SU-DHL-6 (cell line): Measurements from ENCODE around the gene GSDME.
A peak's percentile ranks its signal among the peaks of the same experiment; 100 is the strongest.

Experiments
- H2AFZ ChIP-seq: fragments of 200-600 bp; sonication (generic); 2 replicates; pipeline ENCODE4 v1.6.1; 2014; ENCODE audit warnings: low read depth, mild to moderate bottlenecking, moderate library complexity, mixed read lengths, antibody characterized with exemption, low read length; ENCODE audit not compliant: severe bottlenecking
- H3F3A ChIP-seq: fragments of 200-600 bp; shearing (Covaris generic); 2 replicates; pipeline ENCODE4 v1.6.0; 2016; ENCODE audit warnings: antibody characterized with exemption, mild to moderate bottlenecking; ENCODE audit not compliant: insufficient read depth
- H3K27ac ChIP-seq: fragments of 200-600 bp; sonication (generic); 2 replicates; pipeline ENCODE4 v1.5.1; 2016; ENCODE audit warnings: low read depth, mild to moderate bottlenecking, low read length, moderate library complexity, mixed read lengths
- H3K27me3 ChIP-seq: fragments of 200-600 bp; sonication (generic), shearing (Covaris generic); 2 replicates; pipeline ENCODE4 v1.6.0; 2014; ENCODE audit warnings: mild to moderate bottlenecking, low read length
- H3K36me3 ChIP-seq: fragments of 200-600 bp; sonication (generic); 2 replicates; pipeline ENCODE4 v1.6.1; 2014; ENCODE audit warnings: mild to moderate bottlenecking, low read length, mixed read lengths
- H3K4me2 ChIP-seq: fragments of 300-600, 200-600 bp; shearing (Covaris generic), sonication (generic); 2 replicates; pipeline ENCODE4 v1.6.0; 2014; ENCODE audit warnings: low read length, low read depth, mild to moderate bottlenecking; ENCODE audit not compliant: poor library complexity, severe bottlenecking
- H3K4me3 ChIP-seq: fragments of 200-600 bp; sonication (generic); 2 replicates; pipeline ENCODE4 v1.5.1; 2014; ENCODE audit warnings: antibody characterized with exemption, low read length, mild to moderate bottlenecking, mixed read lengths; ENCODE audit not compliant: insufficient read depth, poor library complexity, severe bottlenecking
- H3K79me2 ChIP-seq: fragments of 200-600 bp; sonication (generic); 2 replicates; pipeline ENCODE4 v1.6.1; 2014; ENCODE audit warnings: mild to moderate bottlenecking, low read length, moderate library complexity; ENCODE audit not compliant: insufficient read depth
- H3K9ac ChIP-seq: fragments of 200-600 bp; sonication (generic); 2 replicates; pipeline ENCODE4 v1.7.0; 2014; ENCODE audit warnings: mild to moderate bottlenecking, low read length
- H3K9me2 ChIP-seq: fragments of 200-600 bp; sonication (generic); replicated peaks from 2 replicates; pipeline ENCODE4 v1.6.1; 2014; ENCODE audit warnings: low read length; ENCODE audit not compliant: insufficient read depth
- H3K9me3 ChIP-seq: fragments of 200-600 bp; sonication (generic); 2 replicates; pipeline ENCODE4 v1.6.1; 2014; ENCODE audit warnings: low read length, mixed read lengths; ENCODE audit not compliant: insufficient read depth
- H4K20me1 ChIP-seq: fragments of 200-600 bp; sonication (generic); 2 replicates; pipeline ENCODE4 v1.6.1; 2014; ENCODE audit warnings: low read depth, mild to moderate bottlenecking, antibody characterized with exemption, low read length, moderate library complexity, mixed read lengths
- CTCF ChIP-seq: fragments of 200-600 bp; sonication (generic); IDR thresholded peaks from one replicate; pipeline ENCODE4 v1.5.1; 2017; ENCODE audit warnings: antibody characterized with exemption, mild to moderate bottlenecking, low read length, moderate library complexity; ENCODE audit not compliant: insufficient read depth, poor library complexity, severe bottlenecking
- EZH2phosphoT487 ChIP-seq: fragments of 200-600 bp; sonication (generic), shearing (Covaris generic); conservative IDR thresholded peaks from 2 replicates; pipeline ENCODE4 v1.6.1; 2018; ENCODE audit warnings: mild to moderate bottlenecking, antibody characterized with exemption, low read length, moderate library complexity, mixed read lengths

The GSDME gene

GRCh38 chr7:24717247-24717622 lies 40.0 kb downstream of the GSDME start:
- Histone ChIP-seq H3K27ac (no peak overlapping the region), H3K27me3 (no peaks in the 10 kb centered on the region), H4K20me1 (no peaks in the 10 kb centered on the region), H3K36me3 (no peaks in the 10 kb centered on the region), H3K79me2 (no peaks in the 10 kb centered on the region), H3K9me2 (no peaks in the 10 kb centered on the region), H3K9ac (no peak overlapping the region), H3K4me3 (no peak overlapping the region), H3K9me3 (no peaks in the 10 kb centered on the region), H2AFZ (no peak overlapping the region), H3K4me2 (no peak overlapping the region), H3F3A (peaks cover 25% of the 10 kb centered on the region)
- no peak for TF ChIP-seq EZH2phosphoT487
- TF ChIP-seq CTCF, result no peak

- H3K79me2 ChIP-seq, result no peaks in the 10 kb centered on the region
- peak overlapping the region; percentile 28; the same call in 1 of the 2 replicates for H3K9ac ChIP-seq
- no peaks in the 10 kb centered on the region for H4K20me1 ChIP-seq
- peak overlapping the region; percentile 37 for H3K4me2 ChIP-seq
- H3K9me2 ChIP-seq, result no peaks in the 10 kb centered on the region
- H3K36me3 ChIP-seq, result no peaks in the 10 kb centered on the region
- H3F3A ChIP-seq, result peaks cover 25% of the 10 kb centered on the region
- H3K4me3 ChIP-seq, result no peak overlapping the region
- no peaks in the 10 kb centered on the region for H3K27me3 ChIP-seq
- no peaks in the 10 kb centered on the region for H3K9me3 ChIP-seq
- no peak for TF ChIP-seq CTCF
- TF ChIP-seq EZH2phosphoT487, result no peak
- no peak overlapping the region for H2AFZ ChIP-seq
- peak overlapping the region; percentile 81 for H3K27ac ChIP-seq
Measured at GRCh38 chr7:24716480-24717246, 40.6 kb downstream of the GSDME start.

DNA sequence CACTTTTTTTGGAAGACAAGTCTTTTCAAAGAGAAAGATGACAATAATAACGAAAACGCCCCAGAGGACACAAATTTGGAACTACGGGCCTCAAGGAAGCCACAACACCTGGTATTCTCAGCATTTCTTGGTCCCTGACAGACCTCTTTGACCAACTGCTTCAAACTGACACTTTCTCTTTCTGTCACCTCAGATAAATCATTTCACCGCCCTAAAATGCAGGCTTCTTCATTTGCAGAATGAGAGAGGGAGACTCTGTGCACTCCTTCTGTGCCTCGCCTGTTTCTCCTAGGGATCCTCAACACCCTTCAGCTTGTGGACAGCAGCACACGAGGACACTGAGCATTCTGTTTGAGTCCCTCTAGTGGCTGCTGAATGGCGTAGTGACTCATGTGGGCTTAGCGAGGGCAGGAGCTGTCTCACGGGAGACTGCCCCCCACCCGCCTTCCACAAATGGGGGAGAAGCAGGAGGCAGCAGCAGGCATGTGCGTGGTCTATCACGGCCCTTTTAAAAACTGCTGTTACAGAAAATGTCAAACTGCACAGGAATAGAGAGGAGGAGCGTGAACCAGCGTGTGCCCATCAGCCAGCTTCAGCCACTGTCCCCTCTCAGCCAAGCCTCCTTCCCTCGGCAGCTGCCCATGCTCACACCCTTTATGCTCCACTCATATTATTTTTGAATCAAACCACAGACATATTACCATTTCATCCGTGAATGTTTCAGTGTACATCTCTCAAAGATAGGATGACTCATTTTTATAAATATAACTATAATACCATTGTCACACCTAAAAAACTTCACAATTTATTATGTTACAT lies 41.4 kb downstream of the GSDME start:
- no peaks in the 10 kb centered on the region for H3K27me3 ChIP-seq
- no peak overlapping the region for H2AFZ ChIP-seq
- no peaks in the 10 kb centered on the region for H3K9me3 ChIP-seq
- H3K4me3 ChIP-seq, result no peak overlapping the region
- H4K20me1 ChIP-seq, result no peaks in the 10 kb centered on the region
- peaks cover 22% of the 10 kb centered on the region for H3F3A ChIP-seq
- no peaks in the 10 kb centered on the region for H3K36me3 ChIP-seq
- H3K79me2 ChIP-seq, result no peaks in the 10 kb centered on the region
- H3K27ac ChIP-seq, result peak overlapping the region; percentile 81
- peak overlapping the region; percentile 37 for H3K4me2 ChIP-seq
- peak overlapping the region; percentile 28; the same call in 1 of the 2 replicates for H3K9ac ChIP-seq
- H3K9me2 ChIP-seq, result no peaks in the 10 kb centered on the region
- TF ChIP-seq EZH2phosphoT487 (no peak), CTCF (peak; percentile 63)
